IMR-90 (cell line): ENCODE measurements around the gene RFPL3. TPM values are rescaled to one million over a fixed set of nuclear protein-coding genes. Genes with fewer than 3 reads are reported as not detected.
"Not testable (repeated sequence)": the region's sequence is repeated elsewhere in the genome, so short reads cannot be mapped to it uniquely, and the experiment has no call there.

Source experiments
- ATAC-seq: fragments of 200-7000 bp; cut with Tn5 transposase; 2 replicates; pipeline ENCODE4 v1.9.1; 2020; ENCODE audit warnings: low read depth, mild to moderate bottlenecking, moderate library complexity
- BruUV-seq: library from RNA; stranded (reverse); fragments of 400-500 nt; replicated peaks from 2 replicates; lab custom pipeline; 2021; lab: Mats Ljungman, UMichigan
- CTCF ChIA-PET: fragments of 300-600 bp; formaldehyde crosslinking; extraction: SDS; loops from one replicate; lab custom pipeline; 2021; ENCODE audit warnings: antibody characterized with exemption; lab: Yijun Ruan, JAX
- POLR2A ChIA-PET: fragments of 300-600 bp; sonication (Branson Sonifier 250); formaldehyde crosslinking; loops from one replicate; lab custom pipeline; 2022; ENCODE audit warnings: antibody characterized with exemption; ENCODE audit not compliant: unreplicated experiment; lab: Charles Lee
- DNase-seq: peaks from one replicate; pipeline ENCODE4 v3.0.0; 2013
- H2AFZ ChIP-seq: replicated peaks from 2 replicates; pipeline ENCODE3; 2013; ENCODE audit warnings: low read length, mild to moderate bottlenecking; ENCODE audit not compliant: poor library complexity
- H2AK5ac ChIP-seq: 2 replicates; pipeline ENCODE4 v1.6.1; 2013; ENCODE audit warnings: low read depth, low read length, inconsistent platforms
- H2AK9ac ChIP-seq: replicated peaks from 2 replicates; pipeline ENCODE3; 2013; ENCODE audit warnings: mild to moderate bottlenecking, low read depth, low read length, moderate library complexity; ENCODE audit not compliant: poor library complexity
- H2BK120ac ChIP-seq: 2 replicates; pipeline ENCODE4 v1.6.1; 2013; ENCODE audit warnings: low read depth, low read length, inconsistent platforms
- H2BK15ac ChIP-seq: 3 replicates; pipeline ENCODE4 v1.6.1; 2013; ENCODE audit warnings: low read depth, low read length, inconsistent platforms
- H2BK20ac ChIP-seq: 2 replicates; pipeline ENCODE4 v1.6.1; 2013; ENCODE audit warnings: low read depth, mild to moderate bottlenecking, inconsistent platforms, low read length, moderate library complexity
- H2BK5ac ChIP-seq: 2 replicates; pipeline ENCODE4 v1.6.1; 2013; ENCODE audit warnings: mild to moderate bottlenecking, low read depth, low read length, inconsistent platforms; ENCODE audit not compliant: poor library complexity, severe bottlenecking
- H3K14ac ChIP-seq: replicated peaks from 2 replicates; pipeline ENCODE4 v1.6.1; 2013; ENCODE audit warnings: low read depth, low read length, inconsistent platforms
- H3K18ac ChIP-seq: 2 replicates; pipeline ENCODE4 v1.6.1; 2013; ENCODE audit warnings: low read depth, low read length, control low read depth
- H3K23ac ChIP-seq: 2 replicates; pipeline ENCODE4 v1.6.1; 2013; ENCODE audit warnings: low read depth, low read length, inconsistent platforms
- H3K27ac ChIP-seq: 2 replicates; pipeline ENCODE4 v1.5.1; 2013; ENCODE audit warnings: mild to moderate bottlenecking, control low read depth, low read length; ENCODE audit not compliant: insufficient read depth
- H3K27me3 ChIP-seq: 2 replicates; pipeline ENCODE4 v1.6.1; 2013; ENCODE audit warnings: low read length; ENCODE audit not compliant: control insufficient read depth, insufficient read depth
- H3K36me3 ChIP-seq: 2 replicates; pipeline ENCODE4 v1.6.1; 2013; ENCODE audit warnings: low read length, mixed read lengths; ENCODE audit not compliant: control insufficient read depth, insufficient read depth
- H3K4ac ChIP-seq: 2 replicates; pipeline ENCODE4 v1.6.1; 2013; ENCODE audit warnings: low read depth, low read length, inconsistent platforms
- H3K4me1 ChIP-seq: 2 replicates; pipeline ENCODE4 v1.6.1; 2013; ENCODE audit warnings: low read length, mixed read lengths; ENCODE audit not compliant: control insufficient read depth, insufficient read depth
- H3K4me2 ChIP-seq: 2 replicates; pipeline ENCODE4 v1.6.1; 2013; ENCODE audit warnings: low read depth, mild to moderate bottlenecking, control low read depth, low read length, moderate library complexity
- H3K4me3 ChIP-seq: 2 replicates; pipeline ENCODE4 v1.5.1; 2013; ENCODE audit warnings: low read depth, mild to moderate bottlenecking, control low read depth, low read length, moderate library complexity; ENCODE audit not compliant: insufficient read depth
- H3K56ac ChIP-seq: 2 replicates; pipeline ENCODE4 v1.6.1; 2013; ENCODE audit warnings: low read length, inconsistent platforms; ENCODE audit not compliant: insufficient read depth; ENCODE audit errors: extremely low read depth
- H3K79me1 ChIP-seq, 2 experiments: 2 replicates each; pipeline ENCODE4 v1.6.1; 2013; ENCODE audit warnings: low read length in 2 of 2, inconsistent platforms in 1 of 2, low read depth in 1 of 2
- H3K9ac ChIP-seq: 2 replicates; pipeline ENCODE4 v1.6.1; 2013; ENCODE audit warnings: low read depth, low read length, control low read depth
- H3K9me1 ChIP-seq: 2 replicates; pipeline ENCODE4 v1.6.1; 2013; ENCODE audit warnings: low read length, inconsistent platforms; ENCODE audit not compliant: insufficient read depth
- H3K9me3 ChIP-seq: 2 replicates; pipeline ENCODE4 v1.6.1; 2013; ENCODE audit warnings: low read length; ENCODE audit not compliant: control insufficient read depth, insufficient read depth
- H4K20me1 ChIP-seq: 2 replicates; pipeline ENCODE4 v1.6.1; 2013; ENCODE audit warnings: low read length, inconsistent platforms; ENCODE audit not compliant: insufficient read depth
- H4K5ac ChIP-seq: 2 replicates; pipeline ENCODE4 v1.6.1; 2013; ENCODE audit warnings: mild to moderate bottlenecking, low read depth, low read length, control low read depth
- H4K8ac ChIP-seq, 2 experiments: 2 replicates each; pipeline ENCODE4 v1.6.1; 2013; ENCODE audit warnings: low read depth in 2 of 2, low read length in 2 of 2, control low read depth in 1 of 2, inconsistent platforms in 1 of 2
- H4K91ac ChIP-seq: 2 replicates; pipeline ENCODE4 v1.6.1; 2013; ENCODE audit warnings: low read depth, low read length, inconsistent platforms; ENCODE audit not compliant: insufficient read depth
- WGBS, 2 experiments: methylation state at CpG; one replicate each; pipeline versions ENCODE4 v1.1.5 to v1.1.7; 2013; ENCODE audit warnings: missing lambda C conversion rate in 2 of 2; ENCODE audit not compliant: insufficient read length in 1 of 2; ENCODE audit errors: extremely low coverage in 2 of 2; 5-methylcytosine and 5-hydroxymethylcytosine counted together
- dilution Hi-C: fragments of 300-500 bp; cut with HindIII; formaldehyde crosslinking; loops from one replicate; pipeline ENCODE4 v1.14.3; 2018; ENCODE audit warnings: low sequenced_read_pairs; ENCODE audit not compliant: unreplicated experiment
- in situ Hi-C: fragments of 300-500 bp; cut with MboI; formaldehyde crosslinking; loops from 3 replicates; pipeline ENCODE4 v1.14.3; 2019; ENCODE audit warnings: low sequenced_read_pairs, inconsistent platforms, mixed read lengths
- intact Hi-C: fragments of 100-400 bp; cut with micrococcal nuclease; formaldehyde crosslinking; loops from 2 replicates; pipeline ENCODE4 v1.10.0; 2022
- polyA plus RNA-seq, 3 experiments: library from polyadenylated mRNA; depleted of rRNA; stranded (reverse); fragments of >200 nt; gene quantifications; 2 replicates each; pipeline ENCODE4 v1.2.3, GENCODE V29; 2012; ENCODE audit warnings: low replicate concordance in 1 of 3
- total RNA-seq: library from RNA; depleted of rRNA; stranded (reverse); fragments of >200 nt; gene quantifications from 2 replicates; pipeline ENCODE4 v1.2.3, GENCODE V29; 2012

The RFPL3 gene
- total and polyA plus RNA-seq, 2 of the 4 experiments (the other 2 are of a cell fraction), result not detected

- CTCF ChIA-PET, H3K4me3 ChIP-seq, intact Hi-C loops, H2AFZ ChIP-seq, H3K9ac ChIP-seq, ATAC-seq, H4K91ac ChIP-seq, H2BK5ac ChIP-seq, H3K4ac ChIP-seq, H3K9me1 ChIP-seq, H3K18ac ChIP-seq, H4K20me1 ChIP-seq, H3K36me3 ChIP-seq, POLR2A ChIA-PET, H2BK120ac ChIP-seq, H3K23ac ChIP-seq, in situ Hi-C loops, H2BK20ac ChIP-seq, H3K56ac ChIP-seq, H3K4me2 ChIP-seq, H2BK15ac ChIP-seq, H3K79me1 ChIP-seq, H3K4me1 ChIP-seq, H4K5ac ChIP-seq, H3K27me3 ChIP-seq, DNase-seq, H3K14ac ChIP-seq, H3K9me3 ChIP-seq, H2AK5ac ChIP-seq, BruUV-seq, H4K8ac ChIP-seq, dilution Hi-C loops, H2AK9ac ChIP-seq, H3K27ac ChIP-seq: not testable (repeated sequence)
- WGBS, 2 experiments, result no CpG with 5 or more reads among the region's 1 CpG
Measured at GRCh38 chr22:32351875-32352274, 5.8 kb upstream of the RFPL3 start.
